WTC11 (cell line): ENCODE results near the gene FAM234A.

Experiments used
- ATF3 ChIP-seq: sonication (generic); formaldehyde crosslinking; conservative IDR thresholded peaks from 2 replicates; pipeline ENCODE4 v1.8.1; 2022; ENCODE audit warnings: mild to moderate bottlenecking, missing genetic modification reagents
- CREM ChIP-seq: sonication (generic); formaldehyde crosslinking; IDR thresholded peaks from 2 replicates; pipeline ENCODE4 v1.8.1; 2022; ENCODE audit warnings: mild to moderate bottlenecking, missing genetic modification reagents, moderate library complexity
- CTCF ChIP-seq: fragments of 200-600 bp; IDR thresholded peaks from 2 replicates; pipeline ENCODE4 v1.8.0; 2022; ENCODE audit warnings: antibody characterized with exemption
- FOXP4 ChIP-seq: sonication (generic); formaldehyde crosslinking; IDR thresholded peaks from 2 replicates; pipeline ENCODE4 v1.8.0; 2022; ENCODE audit warnings: mild to moderate bottlenecking, missing genetic modification reagents
- KAT7 ChIP-seq: sonication (generic); formaldehyde crosslinking; IDR thresholded peaks from 2 replicates; pipeline ENCODE4 v1.8.1; 2023; ENCODE audit warnings: missing genetic modification reagents, mild to moderate bottlenecking, borderline replicate concordance
- MAX ChIP-seq: sonication (generic); formaldehyde crosslinking; IDR thresholded peaks from 2 replicates; pipeline ENCODE4 v1.8.0; 2022; ENCODE audit warnings: mild to moderate bottlenecking, missing genetic modification reagents
- NR2C2 ChIP-seq: sonication (generic); formaldehyde crosslinking; IDR thresholded peaks from 2 replicates; pipeline ENCODE4 v1.8.0; 2022; ENCODE audit warnings: mild to moderate bottlenecking, missing genetic modification reagents
- SP1 ChIP-seq: sonication (generic); formaldehyde crosslinking; conservative IDR thresholded peaks from 2 replicates; pipeline ENCODE4 v1.8.1; 2022; ENCODE audit warnings: missing genetic modification reagents

GRCh38 chr16:283033-283805 lies 48.6 kb downstream of the FAM234A start, which contains the start of gene PDIA2:
- TF ChIP-seq CTCF: no peak
- no peak for TF ChIP-seq CREM (CRISPR knock-in tag)
- TF ChIP-seq KAT7: no peak
- TF ChIP-seq FOXP4: no peak
- no peak for TF ChIP-seq NR2C2 (CRISPR knock-in tag)
- no peak for TF ChIP-seq MAX (CRISPR knock-in tag)
- no peak for TF ChIP-seq SP1 (CRISPR knock-in tag)
- no peak for TF ChIP-seq ATF3 (CRISPR knock-in tag)
